AG04449 (cell line): Measurements from ENCODE around the gene TMEM200A.
A peak's percentile ranks its signal among the peaks of the same experiment; 100 is the strongest.

Source experiments
- CTCF ChIA-PET: fragments of 350-600 bp; formaldehyde crosslinking; extraction: SDS; loops from one replicate; lab custom pipeline; 2021; ENCODE audit warnings: antibody characterized with exemption; lab: Yijun Ruan, JAX
- POLR2A ChIA-PET: fragments of 400-600, 350-600 bp; formaldehyde crosslinking; extraction: SDS; loops from one replicate; lab custom pipeline; 2020; ENCODE audit warnings: antibody characterized with exemption, inconsistent platforms; lab: Yijun Ruan, JAX
- DNase-seq: peaks from one replicate; pipeline ENCODE4 v3.0.0-alpha.2; 2010; ENCODE audit warnings: low read depth, low spot score
- H3K4me3 ChIP-seq: 2 replicates; pipeline ENCODE4 v1.5.1; 2011; ENCODE audit warnings: low read depth, mild to moderate bottlenecking, control low read depth, low read length
- CTCF ChIP-seq: IDR thresholded peaks from one replicate; pipeline ENCODE4 v1.5.1; 2011; ENCODE audit warnings: mild to moderate bottlenecking, moderate library complexity, low read length, control low read depth, inconsistent platforms; ENCODE audit not compliant: insufficient read depth; ENCODE audit errors: missing control alignments

The TMEM200A gene

GRCh38 chr6:130354322-130354721, 11.5 kb upstream of the TMEM200A start:
- CTCF ChIA-PET: interaction anchor here (1.1 kb wide), 1 partner anchor 344 kb away, joined by 3 read pairs; no protein-coding TSS in a partner anchor
- no peak for TF ChIP-seq CTCF
- POLR2A ChIA-PET: no interaction called here
- no peak for DNase-seq
- H3K4me3 ChIP-seq: no peak overlapping the region

- TF ChIP-seq CTCF: no peak
- no peak overlapping the region for H3K4me3 ChIP-seq
- CTCF ChIA-PET: interaction anchor here (1.1 to 1.2 kb wide), 2 partner anchors 10 to 343 kb away, joined by 4 read pairs; partner anchors contain the start of gene TMEM200A
- POLR2A ChIA-PET: no interaction called here
- DNase-seq: no peak
Observed at GRCh38 chr6:130355572-130355971, 10.2 kb upstream of the TMEM200A start.

- no peak overlapping the region for H3K4me3 ChIP-seq
- POLR2A ChIA-PET: no interaction called here
- CTCF ChIA-PET: interaction anchor here (1.4 kb wide), 1 partner anchor 341 kb away, joined by 4 read pairs; no protein-coding TSS in a partner anchor
- TF ChIP-seq CTCF: no peak
- DNase-seq: no peak
Observed at GRCh38 chr6:130357436-130357835, 8.4 kb upstream of the TMEM200A start.

GRCh38 chr6:130359736-130360135, 6.1 kb upstream of the TMEM200A start:
- ChIA-PET CTCF (interaction anchor here (1.1 kb wide), 1 partner anchor 338 kb away, joined by 3 read pairs; no protein-coding TSS in a partner anchor), POLR2A (no interaction called here)
- DNase-seq: no peak
- TF ChIP-seq CTCF: no peak
- no peak overlapping the region for H3K4me3 ChIP-seq

GRCh38 chr6:130362128-130362527, 3.7 kb upstream of the TMEM200A start:
- ChIA-PET POLR2A (no interaction called here), CTCF (interaction anchor here (1.2 kb wide), 1 partner anchor 336 kb away, joined by 3 read pairs; no protein-coding TSS in a partner anchor)
- H3K4me3 ChIP-seq: no peak overlapping the region
- no peak for DNase-seq
- no peak for TF ChIP-seq CTCF

- peak overlapping the region; percentile 9 for H3K4me3 ChIP-seq
- no peak for TF ChIP-seq CTCF
- ChIA-PET POLR2A (interaction anchor here (1.4 kb wide), 1 partner anchor 20 kb away, joined by 4 read pairs; no protein-coding TSS in a partner anchor), CTCF (interaction anchor here (1.5 to 1.7 kb wide), 2 partner anchors 43 to 335 kb away, joined by 3 to 18 read pairs; no protein-coding TSS in a partner anchor)
- no peak for DNase-seq
Observed at GRCh38 chr6:130364224-130364780, 1.5 kb upstream of the TMEM200A start.
